ENCODE results near the gene IFNL3.

DNA sequence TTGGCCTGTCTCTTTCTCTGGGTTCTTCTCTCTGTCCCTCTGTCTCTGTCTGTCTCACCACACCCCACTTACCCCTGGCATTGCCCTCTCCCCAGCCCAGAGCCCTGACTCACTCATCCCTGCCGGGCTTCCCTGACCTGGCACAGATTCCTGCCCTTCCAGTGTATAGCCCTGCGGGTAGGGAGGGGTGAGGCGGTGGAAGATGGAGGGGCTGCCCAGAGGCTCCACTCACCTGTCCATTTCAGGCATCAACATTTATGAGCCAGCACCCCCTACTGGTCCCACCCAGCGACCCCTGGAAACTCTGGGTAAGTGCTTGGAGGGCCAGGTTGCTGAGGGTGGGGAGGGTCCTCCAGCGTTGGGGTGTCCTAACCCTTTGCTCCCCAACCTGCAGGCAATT lies 47.0 kb downstream of the IFNL3 start:
- TF ChIP-seq, protein P1, sequence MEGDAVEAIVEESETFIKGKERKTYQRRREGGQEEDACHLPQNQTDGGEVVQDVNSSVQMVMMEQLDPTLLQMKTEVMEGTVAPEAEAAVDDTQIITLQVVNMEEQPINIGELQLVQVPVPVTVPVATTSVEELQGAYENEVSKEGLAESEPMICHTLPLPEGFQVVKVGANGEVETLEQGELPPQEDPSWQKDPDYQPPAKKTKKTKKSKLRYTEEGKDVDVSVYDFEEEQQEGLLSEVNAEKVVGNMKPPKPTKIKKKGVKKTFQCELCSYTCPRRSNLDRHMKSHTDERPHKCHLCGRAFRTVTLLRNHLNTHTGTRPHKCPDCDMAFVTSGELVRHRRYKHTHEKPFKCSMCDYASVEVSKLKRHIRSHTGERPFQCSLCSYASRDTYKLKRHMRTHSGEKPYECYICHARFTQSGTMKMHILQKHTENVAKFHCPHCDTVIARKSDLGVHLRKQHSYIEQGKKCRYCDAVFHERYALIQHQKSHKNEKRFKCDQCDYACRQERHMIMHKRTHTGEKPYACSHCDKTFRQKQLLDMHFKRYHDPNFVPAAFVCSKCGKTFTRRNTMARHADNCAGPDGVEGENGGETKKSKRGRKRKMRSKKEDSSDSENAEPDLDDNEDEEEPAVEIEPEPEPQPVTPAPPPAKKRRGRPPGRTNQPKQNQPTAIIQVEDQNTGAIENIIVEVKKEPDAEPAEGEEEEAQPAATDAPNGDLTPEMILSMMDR (IDR thresholded peaks at IDR 0.05) = no peak
- TF ChIP-seq ZFX (IDR thresholded peaks at IDR 0.05; ENCODE audit: borderline replicate concordance) = no peak

Measured in 22Rv1 (cell line).